Activated CD4-positive, alpha-beta T cell treated with anti-CD3 and anti-CD28 coated beads, Interleukin-2, amount 10 ng/mL, durations not matched to agents 7 days and 5 days (primary cell): ENCODE measurements around the gene ZMIZ1. TPM values are rescaled to one million over a fixed set of nuclear protein-coding genes. Genes with fewer than 3 reads are reported as not detected.
A peak's percentile ranks its signal among the peaks of the same experiment; 100 is the strongest.

Source experiments
- CTCF ChIA-PET: fragments of 350-600 bp; sonication (Branson Sonifier 250); formaldehyde crosslinking; loops from one replicate; lab custom pipeline; 2021; ENCODE audit warnings: antibody characterized with exemption; lab: Charles Lee
- POLR2A ChIA-PET: fragments of 350-600 bp; sonication (Branson Sonifier 250); formaldehyde crosslinking; loops from one replicate; lab custom pipeline; 2021; ENCODE audit warnings: antibody characterized with exemption; lab: Charles Lee
- DNase-seq: peaks from one replicate; pipeline ENCODE4 v3.0.0-alpha.2; 2020
- H3K27ac Mint-ChIP-seq: one replicate; pipeline ENCODE4 v1.8.0; 2021; ENCODE audit warnings: mild to moderate bottlenecking, moderate library complexity, mixed read lengths
- H3K27me3 Mint-ChIP-seq: one replicate; pipeline ENCODE4 v1.8.0; 2021; ENCODE audit warnings: mixed read lengths
- H3K36me3 Mint-ChIP-seq: one replicate; pipeline ENCODE4 v1.8.0; 2021; ENCODE audit warnings: low read depth, mixed read lengths
- H3K4me1 Mint-ChIP-seq: one replicate; pipeline ENCODE4 v1.8.0; 2021; ENCODE audit warnings: mixed read lengths
- H3K4me3 Mint-ChIP-seq: one replicate; pipeline ENCODE4 v1.8.0; 2021; ENCODE audit warnings: mild to moderate bottlenecking, moderate library complexity, mixed read lengths
- H3K9me3 Mint-ChIP-seq: one replicate; pipeline ENCODE4 v1.8.0; 2021; ENCODE audit warnings: mixed read lengths
- total RNA-seq, 2 experiments: library from RNA; stranded (reverse); gene quantifications; one replicate each; pipeline ENCODE4 v1.2.3, GENCODE V29; 2021

Gene ZMIZ1
- total RNA-seq, 2 experiments from 2014 or later = 27.8 to 31.5 TPM

- no peaks in the 10 kb centered on the region for H3K9me3 Mint-ChIP-seq
- H3K27ac Mint-ChIP-seq = no peak overlapping the region
- ChIA-PET CTCF (interaction anchor here (1.0 to 2.5 kb wide), 5 partner anchors 9 to 122 kb away, joined by 3 to 7 read pairs (median 5); no protein-coding TSS in a partner anchor), POLR2A (no interaction called here)
- H3K4me1 Mint-ChIP-seq = peaks cover 14% of the 10 kb centered on the region
- no peak for DNase-seq
- peaks cover 14% of the 10 kb centered on the region for H3K27me3 Mint-ChIP-seq
- H3K36me3 Mint-ChIP-seq = peaks cover 3% of the 10 kb centered on the region
- H3K4me3 Mint-ChIP-seq = no peak overlapping the region
Observed at GRCh38 chr10:79074732-79075131, 6.0 kb downstream of the ZMIZ1 start.

- Mint-ChIP-seq H3K9me3 (no peaks in the 10 kb centered on the region), H3K4me1 (peaks cover 14% of the 10 kb centered on the region), H3K4me3 (no peak overlapping the region), H3K36me3 (peaks cover 3% of the 10 kb centered on the region), H3K27ac (no peak overlapping the region), H3K27me3 (peaks cover 14% of the 10 kb centered on the region)
- CTCF ChIA-PET = interaction anchor here (0.9 to 2.5 kb wide), 8 partner anchors 9 to 121 kb away, joined by 3 to 7 read pairs (median 4); no protein-coding TSS in a partner anchor
- no peak for DNase-seq
- POLR2A ChIA-PET = no interaction called here
Observed at GRCh38 chr10:79075418-79075817, 6.7 kb downstream of the ZMIZ1 start.

- DNase-seq = no peak
- Mint-ChIP-seq H3K36me3 (no peaks in the 10 kb centered on the region), H3K27ac (no peak overlapping the region), H3K4me1 (peaks cover 4% of the 10 kb centered on the region), H3K4me3 (no peak overlapping the region), H3K9me3 (no peaks in the 10 kb centered on the region), H3K27me3 (no peaks in the 10 kb centered on the region)
- POLR2A ChIA-PET = no interaction called here
- CTCF ChIA-PET = interaction anchor here (0.8 kb wide), 1 partner anchor 24 kb away, joined by 3 read pairs; no protein-coding TSS in a partner anchor
Observed at GRCh38 chr10:79077488-79078173, 8.9 kb downstream of the ZMIZ1 start.

DNA sequence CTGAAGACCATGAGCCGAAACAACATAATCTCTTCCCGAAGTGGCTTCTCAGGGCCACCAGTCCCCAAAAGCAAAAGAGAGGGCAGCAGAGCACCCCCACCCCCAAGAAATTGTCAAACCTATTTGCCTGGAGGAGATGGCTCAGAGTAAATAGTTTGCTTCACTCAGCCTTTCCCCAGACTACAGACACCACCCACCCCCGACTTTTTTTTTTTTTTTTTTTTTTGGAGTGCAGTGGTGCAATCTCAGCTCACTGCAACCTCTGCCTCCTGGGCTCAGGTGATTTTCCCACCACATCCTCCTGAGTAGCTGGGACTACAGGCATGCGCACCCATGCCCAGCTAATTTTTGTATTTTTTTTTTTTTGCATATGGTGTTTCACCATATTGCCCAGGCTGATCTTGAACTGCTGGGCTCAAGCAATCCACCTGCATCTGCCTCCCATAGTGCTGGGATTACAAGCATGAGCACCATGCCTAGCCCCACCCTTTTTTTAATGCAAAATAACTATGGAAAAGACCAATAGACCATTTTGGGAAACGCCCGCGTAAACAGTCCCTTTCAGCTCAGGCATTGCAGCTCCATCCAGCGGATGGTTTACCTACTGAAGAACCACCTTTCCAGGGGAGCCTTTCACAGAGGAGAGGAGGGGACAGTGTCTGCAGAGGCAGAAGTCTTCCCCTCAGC is 9.7 kb downstream of the ZMIZ1 start:
- H3K4me1 Mint-ChIP-seq = peaks cover 11% of the 10 kb centered on the region
- POLR2A ChIA-PET = no interaction called here
- no peaks in the 10 kb centered on the region for H3K9me3 Mint-ChIP-seq
- no peak for DNase-seq
- H3K4me3 Mint-ChIP-seq = no peak overlapping the region
- no peak overlapping the region for H3K27ac Mint-ChIP-seq
- no peaks in the 10 kb centered on the region for H3K36me3 Mint-ChIP-seq
- CTCF ChIA-PET = interaction anchor here (0.6 to 0.8 kb wide), 2 partner anchors 23 to 48 kb away, joined by 3 to 4 read pairs; no protein-coding TSS in a partner anchor
- H3K27me3 Mint-ChIP-seq = no peaks in the 10 kb centered on the region

DNA sequence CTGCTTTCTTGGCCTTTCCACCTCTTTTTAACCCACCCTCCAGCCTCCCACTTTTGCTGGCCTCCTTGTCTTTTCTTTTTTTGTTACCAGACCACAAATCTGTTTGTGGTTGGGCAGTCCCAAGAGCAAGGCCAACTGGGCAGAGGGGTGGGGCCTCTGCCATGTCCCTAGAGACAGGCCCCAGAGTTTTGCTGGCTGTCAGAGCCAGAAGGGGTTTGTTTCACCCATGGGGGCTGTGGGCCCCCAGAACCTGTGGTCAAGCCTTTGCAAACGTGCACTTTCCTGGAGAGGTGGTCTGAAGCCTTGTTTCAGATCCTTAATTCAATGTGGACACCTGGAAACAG is 10.3 kb downstream of the ZMIZ1 start:
- POLR2A ChIA-PET = no interaction called here
- Mint-ChIP-seq H3K36me3 (no peaks in the 10 kb centered on the region), H3K9me3 (no peaks in the 10 kb centered on the region), H3K27ac (no peak overlapping the region), H3K27me3 (no peaks in the 10 kb centered on the region), H3K4me1 (peaks cover 16% of the 10 kb centered on the region), H3K4me3 (no peak overlapping the region)
- no peak for DNase-seq
- CTCF ChIA-PET = no interaction called here

GRCh38 chr10:79079490-79080355 is 11.0 kb downstream of the ZMIZ1 start:
- no peaks in the 10 kb centered on the region for H3K27me3 Mint-ChIP-seq
- H3K27ac Mint-ChIP-seq = no peak overlapping the region
- ChIA-PET POLR2A (no interaction called here), CTCF (interaction anchor here (0.7 kb wide), 1 partner anchor 873 kb away, joined by 3 read pairs; no protein-coding TSS in a partner anchor)
- no peaks in the 10 kb centered on the region for H3K36me3 Mint-ChIP-seq
- H3K9me3 Mint-ChIP-seq = no peaks in the 10 kb centered on the region
- no peak overlapping the region for H3K4me3 Mint-ChIP-seq
- DNase-seq = no peak
- peaks cover 22% of the 10 kb centered on the region for H3K4me1 Mint-ChIP-seq

GRCh38 chr10:79081353-79082034 is 12.7 kb downstream of the ZMIZ1 start:
- no peak overlapping the region for H3K4me3 Mint-ChIP-seq

DNA sequence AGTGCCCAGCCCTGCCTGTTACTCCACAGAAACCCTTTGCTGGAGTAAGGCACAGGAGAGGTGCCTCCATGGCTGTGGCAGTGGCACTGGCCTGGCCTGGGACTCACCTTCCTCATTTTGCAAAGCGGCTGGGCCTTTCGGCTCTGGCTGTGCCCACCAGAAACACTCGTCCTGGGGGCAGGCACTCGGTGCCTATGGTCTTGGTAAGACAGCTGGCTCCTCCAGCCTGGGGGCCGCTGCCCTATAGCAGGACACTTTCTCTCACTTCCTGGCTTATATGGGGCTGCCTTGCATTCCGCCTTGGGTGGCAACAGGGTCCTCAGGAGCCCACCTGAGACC is 13.2 kb downstream of the ZMIZ1 start:
- Mint-ChIP-seq H3K27ac (no peak overlapping the region), H3K9me3 (no peaks in the 10 kb centered on the region), H3K4me3 (no peak overlapping the region), H3K36me3 (no peaks in the 10 kb centered on the region), H3K4me1 (peaks cover 22% of the 10 kb centered on the region), H3K27me3 (no peaks in the 10 kb centered on the region)
- POLR2A ChIA-PET = no interaction called here
- DNase-seq = no peak
- CTCF ChIA-PET = interaction anchor here (1.2 kb wide), 1 partner anchor 11 kb away, joined by 3 read pairs; no protein-coding TSS in a partner anchor

More at GRCh38 chr10:79081353-79082034, 12.7 kb downstream of the ZMIZ1 start:
- peaks cover 22% of the 10 kb centered on the region for H3K4me1 Mint-ChIP-seq
- DNase-seq = no peak
- ChIA-PET POLR2A (no interaction called here), CTCF (interaction anchor here (1.0 to 1.2 kb wide), 2 partner anchors 10 to 14 kb away, joined by 3 read pairs; no protein-coding TSS in a partner anchor)
- H3K27ac Mint-ChIP-seq = no peak overlapping the region
- H3K36me3 Mint-ChIP-seq = no peaks in the 10 kb centered on the region
- no peaks in the 10 kb centered on the region for H3K9me3 Mint-ChIP-seq
- no peaks in the 10 kb centered on the region for H3K27me3 Mint-ChIP-seq

DNA sequence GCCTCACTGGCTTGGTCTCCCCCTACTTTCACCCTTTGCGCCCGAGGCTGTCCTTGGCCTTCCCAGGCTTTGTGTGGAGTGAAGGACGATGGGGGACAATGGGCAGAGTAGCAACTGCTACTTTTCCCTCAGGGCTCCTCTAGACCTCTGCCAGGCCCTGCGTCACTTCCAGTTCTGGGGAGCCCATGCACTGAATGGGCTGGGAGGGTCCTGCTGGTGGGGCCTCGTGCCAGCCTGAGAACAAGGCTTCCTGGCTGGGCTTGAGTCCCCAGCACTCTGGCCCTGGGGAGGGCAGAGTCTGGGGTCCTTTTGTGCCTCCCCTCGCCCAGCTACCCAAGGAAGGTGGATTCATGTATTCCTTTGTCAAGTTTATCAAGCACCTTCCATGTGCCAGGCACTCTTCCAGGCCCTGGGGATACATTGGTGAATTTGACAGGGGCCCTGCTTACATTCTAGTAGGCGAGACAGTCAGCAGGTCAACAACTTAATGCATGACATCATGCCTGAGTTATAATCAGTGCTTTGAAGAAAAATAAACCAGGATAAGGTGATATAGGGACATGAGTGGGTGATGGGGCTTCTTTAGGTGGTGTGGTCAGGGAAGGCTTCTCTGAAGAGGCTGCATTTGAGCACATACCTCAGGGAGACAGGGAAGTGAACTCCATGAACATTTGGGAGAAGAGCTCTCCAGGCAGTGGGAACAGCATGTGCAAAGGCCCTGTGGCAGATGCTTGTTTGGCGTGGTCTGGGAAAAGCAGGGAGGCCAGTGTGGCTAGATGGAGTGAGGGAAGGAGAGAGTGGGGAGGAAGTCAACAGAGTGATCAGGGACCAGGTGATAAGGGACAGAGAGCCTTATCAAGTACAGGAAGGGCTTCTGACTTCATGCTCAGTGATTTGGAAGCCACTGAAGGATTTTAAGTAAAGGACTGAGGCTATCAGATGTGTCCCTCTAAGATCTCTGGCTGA is 14.1 kb downstream of the ZMIZ1 start:
- CTCF ChIA-PET = interaction anchor here (2.2 kb wide), 1 partner anchor 8 kb away, joined by 7 read pairs; no protein-coding TSS in a partner anchor
- Mint-ChIP-seq H3K4me3 (no peak overlapping the region), H3K27ac (no peak overlapping the region)

GRCh38 chr10:79084012-79084971 is 15.5 kb downstream of the ZMIZ1 start:
- Mint-ChIP-seq H3K9me3 (no peaks in the 10 kb centered on the region), H3K4me3 (no peak overlapping the region)

More for the DNA sequence above, 14.1 kb downstream of the ZMIZ1 start:
- Mint-ChIP-seq H3K27me3 (no peaks in the 10 kb centered on the region), H3K9me3 (no peaks in the 10 kb centered on the region), H3K4me1 (peaks cover 24% of the 10 kb centered on the region), H3K36me3 (no peaks in the 10 kb centered on the region)
- POLR2A ChIA-PET = no interaction called here
- DNase-seq = no peak

More at GRCh38 chr10:79084012-79084971, 15.5 kb downstream of the ZMIZ1 start:
- POLR2A ChIA-PET = no interaction called here
- Mint-ChIP-seq H3K4me1 (peaks cover 22% of the 10 kb centered on the region), H3K36me3 (no peaks in the 10 kb centered on the region), H3K27me3 (no peaks in the 10 kb centered on the region), H3K27ac (peak overlapping the region; percentile 7)
- peak; percentile 24 for DNase-seq
- CTCF ChIA-PET = interaction anchor here (2.2 kb wide), 1 partner anchor 9 kb away, joined by 7 read pairs; no protein-coding TSS in a partner anchor
